MM.1S (cell line): ENCODE results near the gene CFAP74.

Experiments
- DNase-seq: peaks from one replicate; pipeline ENCODE4 v3.0.0-alpha.2; 2015
- H2AFZ ChIP-seq: fragments of 300-600 bp; sonication (generic); 2 replicates; pipeline ENCODE4 v1.6.0; 2016; ENCODE audit warnings: antibody characterized with exemption, low read length
- H3F3A ChIP-seq: fragments of 300-600 bp; sonication (generic); 2 replicates; pipeline ENCODE4 v1.6.1; 2016; ENCODE audit warnings: mild to moderate bottlenecking, antibody characterized with exemption, low read length, moderate library complexity, mixed read lengths; ENCODE audit not compliant: insufficient read depth
- H3K27ac ChIP-seq: fragments of 300-600 bp; sonication (generic); 2 replicates; pipeline ENCODE4 v1.5.1; 2016; ENCODE audit warnings: mild to moderate bottlenecking, low read length
- H3K27me3 ChIP-seq: fragments of 300-600 bp; sonication (generic); replicated peaks from 2 replicates; pipeline ENCODE4 v1.6.0; 2016; ENCODE audit warnings: low read length; ENCODE audit not compliant: insufficient read depth
- H3K36me3 ChIP-seq: fragments of 300-600 bp; sonication (generic); replicated peaks from 2 replicates; pipeline ENCODE4 v1.6.1; 2016; ENCODE audit warnings: mild to moderate bottlenecking, low read length, mixed read lengths; ENCODE audit not compliant: insufficient read depth
- H3K4me1 ChIP-seq: fragments of 300-600 bp; sonication (generic); 2 replicates; pipeline ENCODE4 v1.6.1; 2016; ENCODE audit warnings: low read length, mixed read lengths
- H3K4me2 ChIP-seq: fragments of 300-600 bp; sonication (generic); 2 replicates; pipeline ENCODE4 v1.6.0; 2016; ENCODE audit warnings: low read depth, low read length
- H3K4me3 ChIP-seq: fragments of 300-600 bp; sonication (generic); 2 replicates; pipeline ENCODE4 v1.5.1; 2016; ENCODE audit warnings: low read length, mixed read lengths
- H3K79me2 ChIP-seq: fragments of 300-600 bp; sonication (generic); 2 replicates; pipeline ENCODE4 v1.6.1; 2016; ENCODE audit warnings: mixed run types, low read length, mixed read lengths
- H3K9ac ChIP-seq: fragments of 300-600 bp; sonication (generic); 2 replicates; pipeline ENCODE4 v1.6.1; 2016; ENCODE audit warnings: low read length, mixed read lengths
- H3K9me2 ChIP-seq: fragments of 300-600 bp; sonication (generic); replicated peaks from 2 replicates; pipeline ENCODE4 v1.6.1; 2016; ENCODE audit warnings: mild to moderate bottlenecking, low read length, mixed read lengths; ENCODE audit not compliant: insufficient read depth
- H3K9me3 ChIP-seq: fragments of 300-600 bp; sonication (generic); replicated peaks from 2 replicates; pipeline ENCODE4 v1.6.1; 2016; ENCODE audit warnings: mild to moderate bottlenecking, low read length, mixed read lengths; ENCODE audit not compliant: insufficient read depth
- H4K20me1 ChIP-seq: fragments of 300-600 bp; sonication (generic); 2 replicates; pipeline ENCODE4 v1.6.1; 2016; ENCODE audit warnings: mild to moderate bottlenecking, low read length, moderate library complexity, mixed read lengths; ENCODE audit not compliant: insufficient read depth
- CTCF ChIP-seq: fragments of 300-600 bp; sonication (generic); IDR thresholded peaks from 2 replicates; pipeline ENCODE4 v1.5.1; 2016; ENCODE audit warnings: antibody characterized with exemption, low read length, mixed read lengths
- EZH2 ChIP-seq: fragments of 300-600 bp; sonication (generic); optimal IDR thresholded peaks from 2 replicates; pipeline ENCODE3; 2017; ENCODE audit warnings: low read depth, mild to moderate bottlenecking, antibody characterized with exemption, low read length, mixed read lengths
- EZH2phosphoT487 ChIP-seq: fragments of 300-600 bp; sonication (generic); IDR thresholded peaks from 2 replicates; pipeline ENCODE4 v1.6.1; 2018; ENCODE audit warnings: antibody characterized with exemption, low read length

Gene CFAP74

GRCh38 chr1:1939296-1940122 is 64.1 kb downstream of the CFAP74 start:
- H3K79me2 ChIP-seq: no peaks in the 10 kb centered on the region
- no peak overlapping the region for H3K4me2 ChIP-seq
- H3K4me3 ChIP-seq: no peak overlapping the region
- H3K4me1 ChIP-seq: no peaks in the 10 kb centered on the region
- H2AFZ ChIP-seq: no peak overlapping the region
- H3K27ac ChIP-seq: no peak overlapping the region
- no peak for DNase-seq
- H3K9me3 ChIP-seq: no peaks in the 10 kb centered on the region
- peaks cover 86% of the 10 kb centered on the region for H3K27me3 ChIP-seq
- no peak for TF ChIP-seq EZH2phosphoT487
- TF ChIP-seq CTCF: no peak
- no peaks in the 10 kb centered on the region for H3K9me2 ChIP-seq
- no peaks in the 10 kb centered on the region for H3K36me3 ChIP-seq
- H3K9ac ChIP-seq: no peak overlapping the region
- no peaks in the 10 kb centered on the region for H3F3A ChIP-seq
- no peaks in the 10 kb centered on the region for H4K20me1 ChIP-seq

GRCh38 chr1:1938613-1939295 is 64.8 kb downstream of the CFAP74 start:
- peaks cover 84% of the 10 kb centered on the region for H3K27me3 ChIP-seq
- H3K4me1 ChIP-seq: no peaks in the 10 kb centered on the region
- H3K9ac ChIP-seq: no peak overlapping the region
- H3K4me3 ChIP-seq: no peak overlapping the region
- no peaks in the 10 kb centered on the region for H3K9me3 ChIP-seq
- TF ChIP-seq EZH2 (no peak), CTCF (no peak), EZH2phosphoT487 (no peak)
- no peaks in the 10 kb centered on the region for H3K36me3 ChIP-seq
- no peaks in the 10 kb centered on the region for H4K20me1 ChIP-seq
- DNase-seq: no peak
- H3K79me2 ChIP-seq: no peaks in the 10 kb centered on the region
- H3K9me2 ChIP-seq: no peaks in the 10 kb centered on the region
- no peak overlapping the region for H2AFZ ChIP-seq
- no peak overlapping the region for H3K4me2 ChIP-seq
- no peaks in the 10 kb centered on the region for H3F3A ChIP-seq
- H3K27ac ChIP-seq: no peak overlapping the region

GRCh38 chr1:1938276-1938573 is 65.4 kb downstream of the CFAP74 start:
- Histone ChIP-seq H3K4me1 (no peaks in the 10 kb centered on the region), H3K36me3 (no peaks in the 10 kb centered on the region), H4K20me1 (no peaks in the 10 kb centered on the region), H3K9ac (no peak overlapping the region), H3K9me2 (no peaks in the 10 kb centered on the region), H3K4me2 (no peak overlapping the region), H3K9me3 (no peaks in the 10 kb centered on the region), H3F3A (no peaks in the 10 kb centered on the region), H2AFZ (no peak overlapping the region), H3K27ac (no peak overlapping the region), H3K79me2 (no peaks in the 10 kb centered on the region), H3K4me3 (no peak overlapping the region), H3K27me3 (peaks cover 84% of the 10 kb centered on the region)
- TF ChIP-seq CTCF: no peak
- no peak for TF ChIP-seq EZH2phosphoT487
- no peak for TF ChIP-seq EZH2
- DNase-seq: no peak
